ENCODE measurements around the gene POLR2H.
A peak's percentile ranks its signal among the peaks of the same experiment; 100 is the strongest.

Gene POLR2H

DNA sequence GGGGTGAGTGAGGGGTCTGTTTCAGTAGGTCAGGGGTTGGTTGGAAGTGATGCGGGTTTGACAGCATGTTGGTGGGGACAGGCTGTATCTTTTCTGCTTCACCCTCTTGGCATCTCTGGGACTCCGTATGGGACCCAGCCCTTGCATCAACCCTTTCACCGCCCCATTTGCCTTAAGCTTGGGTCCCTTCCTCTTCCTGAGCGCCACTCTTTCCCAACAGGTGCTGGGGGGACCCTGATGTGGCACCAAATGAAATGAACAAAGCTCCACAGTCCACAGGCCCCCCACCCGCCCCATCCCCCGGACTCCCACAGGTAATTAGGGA lies 46.0 kb upstream of the POLR2H start:
- Histone ChIP-seq H3K9me3 (ENCODE audit: insufficient read depth, low read length, severe bottlenecking) (no peaks in the 10 kb centered on the region), H3K4me2 (ENCODE audit: insufficient read depth, low read length) (peak overlapping the region; percentile 76), H3K4me1 (ENCODE audit: insufficient read depth, low read length) (peaks cover 47% of the 10 kb centered on the region), H3K27me3 (ENCODE audit: insufficient read depth, low read length, poor library complexity) (no peaks in the 10 kb centered on the region), H2AFZ (ENCODE audit: low read depth, low read length) (0 out of 2 replicates have a peak overlapping the region, but pooled peaks have one; percentile 0), H3K4me3 (ENCODE audit: low read depth in 1 of 2, low read length in 2 of 2) (peak overlapping the region; percentile 91 to 98; a peak in 3 of 4 replicates), H4K20me1 (ENCODE audit: insufficient read depth, low read length) (peaks cover 54% of the 10 kb centered on the region), H3K9ac (ENCODE audit: low read depth, low read length) (peak overlapping the region; percentile 97), H3K36me3 (ENCODE audit: insufficient read depth, low read length) (peaks cover 50% of the 10 kb centered on the region), H3K27ac (ENCODE audit: low read length) (peak overlapping the region; percentile 89), H3K79me2 (ENCODE audit: insufficient read depth, low read length) (peaks cover 64% of the 10 kb centered on the region)
- TF ChIP-seq CTCF (IDR thresholded peaks at IDR 0.05; ENCODE audit: borderline replicate concordance, extremely low read depth, low read length, poor library complexity, severe bottlenecking) (no peak), EZH2 (IDR thresholded peaks at IDR 0.05; ENCODE audit: borderline replicate concordance, low read depth, low read length, severe bottlenecking) (no peak)
- 0 out of 3 replicates have a peak, but pooled peaks have one; percentile 4 for ATAC-seq (ENCODE audit: insufficient read depth, low read depth)
- no peak for DNase-seq

GRCh38 chr3:184315871-184316661 lies 45.4 kb upstream of the POLR2H start:
- DNase-seq, result no peak

DNA sequence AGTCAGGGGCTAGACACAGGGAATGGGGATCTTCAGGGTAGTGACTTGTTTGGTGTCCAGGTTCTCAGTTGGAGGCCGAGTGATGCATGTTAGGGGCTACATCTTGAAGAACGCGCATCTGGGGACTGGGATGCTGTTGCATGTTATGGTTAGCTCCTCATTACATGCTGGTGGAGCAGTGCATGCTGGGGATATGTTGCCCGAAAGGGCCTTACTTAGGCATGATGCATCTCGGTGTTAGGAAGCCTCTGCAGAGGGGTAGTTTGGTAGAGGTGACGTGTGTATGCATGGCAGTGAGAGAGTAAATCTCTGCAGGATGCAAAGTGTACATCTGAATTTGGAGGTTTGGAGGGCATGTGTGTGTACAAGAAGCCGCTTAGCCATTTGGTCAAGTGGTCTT lies 44.7 kb upstream of the POLR2H start:
- Histone ChIP-seq H3K4me1 (ENCODE audit: insufficient read depth, low read length) (peaks cover 47% of the 10 kb centered on the region), H3K9me3 (ENCODE audit: insufficient read depth, low read length, severe bottlenecking) (no peaks in the 10 kb centered on the region), H3K4me2 (ENCODE audit: insufficient read depth, low read length) (peak overlapping the region; percentile 76), H3K4me3 (ENCODE audit: low read depth in 1 of 2, low read length in 2 of 2) (peak overlapping the region in 1 of 2 experiments; percentile 91; a peak in 2 of 4 replicates), H2AFZ (ENCODE audit: low read depth, low read length) (no peak overlapping the region), H3K27ac (ENCODE audit: low read length) (no peak overlapping the region), H3K27me3 (ENCODE audit: insufficient read depth, low read length, poor library complexity) (no peaks in the 10 kb centered on the region), H4K20me1 (ENCODE audit: insufficient read depth, low read length) (peaks cover 67% of the 10 kb centered on the region), H3K9ac (ENCODE audit: low read depth, low read length) (peak overlapping the region; percentile 97), H3K79me2 (ENCODE audit: insufficient read depth, low read length) (peaks cover 77% of the 10 kb centered on the region), H3K36me3 (ENCODE audit: insufficient read depth, low read length) (peaks cover 63% of the 10 kb centered on the region)
- DNase-seq (no peak), ATAC-seq (ENCODE audit: insufficient read depth, low read depth) (no peak)
- no peak for TF ChIP-seq CTCF (IDR thresholded peaks at IDR 0.05; ENCODE audit: borderline replicate concordance, extremely low read depth, low read length, poor library complexity, severe bottlenecking)
- TF ChIP-seq EZH2 (IDR thresholded peaks at IDR 0.05; ENCODE audit: borderline replicate concordance, low read depth, low read length, severe bottlenecking), result no peak

More at GRCh38 chr3:184315871-184316661, 45.4 kb upstream of the POLR2H start:
- peak overlapping the region; percentile 76 for H3K4me2 ChIP-seq (ENCODE audit: insufficient read depth, low read length)
- peak overlapping the region; percentile 49 for H3K27ac ChIP-seq (ENCODE audit: low read length)
- H3K4me3 ChIP-seq (ENCODE audit: low read depth in 1 of 2, low read length in 2 of 2), result peak overlapping the region; percentile 91 to 98; a peak in 3 of 4 replicates
- H3K36me3 ChIP-seq (ENCODE audit: insufficient read depth, low read length), result peaks cover 56% of the 10 kb centered on the region
- H2AFZ ChIP-seq (ENCODE audit: low read depth, low read length), result no peak overlapping the region
- H3K9ac ChIP-seq (ENCODE audit: low read depth, low read length), result peak overlapping the region; percentile 97
- TF ChIP-seq CTCF (IDR thresholded peaks at IDR 0.05; ENCODE audit: borderline replicate concordance, extremely low read depth, low read length, poor library complexity, severe bottlenecking) (no peak), EZH2 (IDR thresholded peaks at IDR 0.05; ENCODE audit: borderline replicate concordance, low read depth, low read length, severe bottlenecking) (no peak)
- H4K20me1 ChIP-seq (ENCODE audit: insufficient read depth, low read length), result peaks cover 60% of the 10 kb centered on the region
- no peak for ATAC-seq (ENCODE audit: insufficient read depth, low read depth)
- H3K27me3 ChIP-seq (ENCODE audit: insufficient read depth, low read length, poor library complexity), result no peaks in the 10 kb centered on the region
- no peaks in the 10 kb centered on the region for H3K9me3 ChIP-seq (ENCODE audit: insufficient read depth, low read length, severe bottlenecking)
- H3K4me1 ChIP-seq (ENCODE audit: insufficient read depth, low read length), result peaks cover 47% of the 10 kb centered on the region
- H3K79me2 ChIP-seq (ENCODE audit: insufficient read depth, low read length), result peaks cover 70% of the 10 kb centered on the region

Measured in DND-41 (cell line).